Thyroid gland (tissue), 4 donors: Measurements from ENCODE around the gene SEPTIN10.

ENCODE experiments used
- CTCF ChIP-seq, 6 experiments: fragments of 200-600 bp in 3 of 6; fragments of 450-650 bp in 3 of 6; sonication (generic) in 3 of 6; IDR thresholded peaks; one replicate each; pipeline ENCODE4 v1.5.1; 2016 to 2019; ENCODE audit warnings: antibody characterized with exemption in 6 of 6, mild to moderate bottlenecking in 2 of 6, inconsistent platforms in 1 of 6, moderate library complexity in 1 of 6
- POLR2A ChIP-seq, 2 donors: fragments of 450-650 bp; IDR thresholded peaks; one replicate each; pipeline ENCODE4 v1.6.1; 2017; ENCODE audit warnings: antibody characterized with exemption in 2 of 2, mild to moderate bottlenecking in 2 of 2, moderate library complexity in 1 of 2

DNA sequence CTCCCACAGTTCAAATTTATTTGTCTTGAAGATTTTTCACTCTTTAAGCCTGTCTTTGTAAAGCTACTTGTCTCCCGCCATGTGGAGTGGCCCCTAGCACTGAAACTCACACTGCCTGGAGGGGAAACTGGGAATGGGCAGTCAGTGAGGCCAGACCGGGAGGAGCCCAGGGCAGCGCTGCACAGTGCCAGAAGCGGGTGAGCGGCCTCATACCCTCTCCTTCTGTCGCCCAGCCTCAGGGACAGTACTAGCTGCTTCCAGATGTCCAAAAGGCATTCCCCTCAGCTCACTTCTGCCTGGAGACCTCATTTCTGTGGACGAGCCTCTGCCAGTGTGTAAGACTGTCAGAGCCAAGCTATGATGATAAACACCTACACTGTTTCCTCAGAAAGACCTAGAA, 79.9 kb downstream of the SEPTIN10 start:
- TF ChIP-seq CTCF (IDR thresholded peaks at IDR 0.05) (no peak), POLR2A (IDR thresholded peaks at IDR 0.05) (no peak)
